ENCODE measurements around the gene ILF3. TPM values are rescaled to one million over a fixed set of nuclear protein-coding genes. Genes with fewer than 3 reads are reported as not detected.

ILF3 gene
- total RNA-seq, 1 donor from 2014 or later = 536 TPM

DNA sequence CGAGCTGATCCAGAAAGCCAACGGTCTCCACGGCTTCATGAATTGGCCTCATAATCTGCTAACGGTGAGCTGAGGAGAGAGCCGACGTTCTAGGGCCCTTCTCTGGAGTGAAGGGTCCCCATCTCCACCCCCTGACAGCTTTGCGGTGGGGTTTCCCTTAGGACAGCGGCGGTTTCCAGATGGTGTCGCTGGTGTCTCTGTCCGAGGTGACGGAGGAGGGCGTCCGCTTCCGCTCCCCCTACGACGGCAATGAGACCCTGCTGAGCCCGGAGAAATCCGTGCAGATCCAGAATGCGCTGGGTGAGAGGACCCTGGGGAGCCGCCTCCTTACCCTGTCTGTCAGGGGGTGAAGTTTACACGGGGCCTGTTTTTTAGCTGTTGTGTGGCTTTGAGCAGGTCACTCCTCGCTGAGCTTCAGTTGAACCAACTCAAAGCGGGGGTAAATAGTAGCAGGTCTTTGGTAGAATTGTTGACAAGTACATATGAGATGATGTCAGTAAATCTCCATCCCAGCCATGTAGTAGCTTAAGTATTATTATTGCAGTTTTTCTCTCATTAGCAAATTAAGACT lies 47.9 kb downstream of the ILF3 start:
- DNase-seq = peak; percentile 58
- Mint-ChIP-seq H3K4me1 (ENCODE audit: low read depth, unreplicated experiment) (no peaks in the 10 kb centered on the region), H3K27me3 (ENCODE audit: unreplicated experiment) (peaks cover 3% of the 10 kb centered on the region), H3K36me3 (ENCODE audit: unreplicated experiment) (no peaks in the 10 kb centered on the region), H3K27ac (ENCODE audit: unreplicated experiment) (peak overlapping the region; percentile 90), H3K9me3 (ENCODE audit: unreplicated experiment) (no peaks in the 10 kb centered on the region), H3K4me3 (ENCODE audit: unreplicated experiment) (peak overlapping the region; percentile 92)
- TF ChIP-seq, protein P1, sequence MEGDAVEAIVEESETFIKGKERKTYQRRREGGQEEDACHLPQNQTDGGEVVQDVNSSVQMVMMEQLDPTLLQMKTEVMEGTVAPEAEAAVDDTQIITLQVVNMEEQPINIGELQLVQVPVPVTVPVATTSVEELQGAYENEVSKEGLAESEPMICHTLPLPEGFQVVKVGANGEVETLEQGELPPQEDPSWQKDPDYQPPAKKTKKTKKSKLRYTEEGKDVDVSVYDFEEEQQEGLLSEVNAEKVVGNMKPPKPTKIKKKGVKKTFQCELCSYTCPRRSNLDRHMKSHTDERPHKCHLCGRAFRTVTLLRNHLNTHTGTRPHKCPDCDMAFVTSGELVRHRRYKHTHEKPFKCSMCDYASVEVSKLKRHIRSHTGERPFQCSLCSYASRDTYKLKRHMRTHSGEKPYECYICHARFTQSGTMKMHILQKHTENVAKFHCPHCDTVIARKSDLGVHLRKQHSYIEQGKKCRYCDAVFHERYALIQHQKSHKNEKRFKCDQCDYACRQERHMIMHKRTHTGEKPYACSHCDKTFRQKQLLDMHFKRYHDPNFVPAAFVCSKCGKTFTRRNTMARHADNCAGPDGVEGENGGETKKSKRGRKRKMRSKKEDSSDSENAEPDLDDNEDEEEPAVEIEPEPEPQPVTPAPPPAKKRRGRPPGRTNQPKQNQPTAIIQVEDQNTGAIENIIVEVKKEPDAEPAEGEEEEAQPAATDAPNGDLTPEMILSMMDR (IDR thresholded peaks at IDR 0.05; ENCODE audit: partially characterized antibody, unreplicated experiment) = no peak

DNA sequence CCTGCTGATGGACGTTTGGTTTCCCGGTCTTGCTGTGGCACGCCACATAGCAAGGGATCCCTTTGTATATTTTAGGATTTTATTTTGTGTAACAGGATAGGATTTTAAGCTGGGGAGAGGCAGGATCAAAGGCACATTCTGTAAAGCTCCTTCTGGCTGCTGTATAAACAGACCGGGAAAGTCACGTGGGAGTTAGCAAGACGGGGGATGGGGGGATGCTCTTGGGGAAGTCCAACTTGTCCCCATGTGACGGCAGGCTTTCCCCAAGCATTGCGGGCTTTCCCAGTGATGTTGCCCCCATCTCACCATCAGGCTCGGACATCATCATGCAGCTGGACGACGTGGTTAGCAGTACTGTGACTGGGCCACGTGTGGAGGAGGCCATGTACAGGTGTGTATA lies 52.8 kb downstream of the ILF3 start:
- Mint-ChIP-seq H3K4me1 (ENCODE audit: low read depth, unreplicated experiment) (peaks cover 2% of the 10 kb centered on the region), H3K9me3 (ENCODE audit: unreplicated experiment) (peaks cover 1% of the 10 kb centered on the region), H3K27me3 (ENCODE audit: unreplicated experiment) (no peaks in the 10 kb centered on the region), H3K4me3 (ENCODE audit: unreplicated experiment) (no peak overlapping the region), H3K27ac (ENCODE audit: unreplicated experiment) (no peak overlapping the region), H3K36me3 (ENCODE audit: unreplicated experiment) (no peaks in the 10 kb centered on the region)
- TF ChIP-seq, protein P1 (IDR thresholded peaks at IDR 0.05; ENCODE audit: partially characterized antibody, unreplicated experiment) = no peak
- DNase-seq = no peak

DNA sequence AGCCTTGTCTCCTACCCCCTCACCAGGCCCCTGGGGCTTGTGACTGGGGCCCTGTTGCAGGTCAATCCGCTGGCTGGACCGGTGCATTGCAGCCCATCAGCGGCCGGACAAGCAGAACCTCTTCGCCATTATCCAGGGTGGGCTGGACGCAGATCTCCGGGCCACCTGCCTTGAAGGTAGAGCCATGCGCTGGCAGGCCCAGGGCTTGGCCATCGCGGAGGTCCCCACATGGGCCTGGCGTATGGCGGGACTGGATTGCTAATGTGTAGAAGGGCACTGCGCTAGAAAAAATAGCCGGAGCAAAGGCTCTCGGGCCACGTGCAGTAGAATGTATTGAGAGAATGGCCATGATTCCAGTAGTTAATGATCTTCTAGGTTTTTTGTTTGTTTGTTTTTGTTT lies 53.3 kb downstream of the ILF3 start:
- H3K27ac Mint-ChIP-seq (ENCODE audit: unreplicated experiment) = no peak overlapping the region
- no peaks in the 10 kb centered on the region for H3K36me3 Mint-ChIP-seq (ENCODE audit: unreplicated experiment)
- peaks cover 4% of the 10 kb centered on the region for H3K4me1 Mint-ChIP-seq (ENCODE audit: low read depth, unreplicated experiment)
- no peak for DNase-seq
- TF ChIP-seq, protein P1 (IDR thresholded peaks at IDR 0.05; ENCODE audit: partially characterized antibody, unreplicated experiment) = no peak
- H3K9me3 Mint-ChIP-seq (ENCODE audit: unreplicated experiment) = peaks cover 1% of the 10 kb centered on the region
- no peak overlapping the region for H3K4me3 Mint-ChIP-seq (ENCODE audit: unreplicated experiment)
- H3K27me3 Mint-ChIP-seq (ENCODE audit: unreplicated experiment) = no peaks in the 10 kb centered on the region

DNA sequence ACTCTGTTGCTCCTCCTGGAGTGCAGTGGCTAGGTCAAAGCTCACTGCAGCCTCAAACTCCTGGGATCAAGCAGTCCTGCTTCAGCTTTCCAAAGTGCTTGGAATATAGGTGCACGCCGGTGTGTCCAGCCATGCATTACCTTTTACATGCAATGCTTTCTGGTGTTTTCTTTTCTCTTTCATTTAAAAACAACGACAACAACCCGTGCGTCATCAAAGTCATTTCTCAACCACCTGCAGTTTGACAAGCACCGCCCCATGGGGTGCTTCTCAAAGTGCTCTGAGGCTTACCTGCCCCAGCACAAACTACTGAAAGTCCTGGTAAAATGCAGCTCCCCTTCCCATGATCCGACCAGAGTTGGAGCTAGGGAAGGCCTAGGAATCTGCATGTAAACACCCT lies 54.1 kb downstream of the ILF3 start:
- no peak for DNase-seq
- H3K27ac Mint-ChIP-seq (ENCODE audit: unreplicated experiment) = no peak overlapping the region
- no peak overlapping the region for H3K4me3 Mint-ChIP-seq (ENCODE audit: unreplicated experiment)
- no peaks in the 10 kb centered on the region for H3K27me3 Mint-ChIP-seq (ENCODE audit: unreplicated experiment)
- peaks cover 1% of the 10 kb centered on the region for H3K9me3 Mint-ChIP-seq (ENCODE audit: unreplicated experiment)
- TF ChIP-seq, protein P1 (IDR thresholded peaks at IDR 0.05; ENCODE audit: partially characterized antibody, unreplicated experiment) = no peak
- no peaks in the 10 kb centered on the region for H3K36me3 Mint-ChIP-seq (ENCODE audit: unreplicated experiment)
- peaks cover 4% of the 10 kb centered on the region for H3K4me1 Mint-ChIP-seq (ENCODE audit: low read depth, unreplicated experiment)

DNA sequence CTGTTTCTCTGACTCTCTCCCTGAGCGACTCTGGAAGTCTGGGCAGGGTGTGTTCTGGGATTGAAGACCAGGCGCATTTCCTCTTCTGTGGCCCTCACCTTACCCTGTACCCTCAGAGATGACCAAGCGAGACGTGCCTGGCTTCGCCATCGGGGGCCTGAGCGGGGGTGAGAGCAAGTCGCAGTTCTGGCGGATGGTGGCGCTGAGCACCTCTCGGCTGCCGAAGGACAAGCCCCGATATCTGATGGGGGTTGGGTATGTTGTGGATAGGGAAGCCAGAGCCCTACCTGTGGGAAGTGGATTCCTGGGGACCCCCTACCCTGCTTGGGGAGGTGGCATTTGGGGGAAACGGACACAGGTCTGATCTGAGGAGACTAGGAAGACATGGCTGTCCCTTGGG lies 57.9 kb downstream of the ILF3 start:
- H3K27ac Mint-ChIP-seq (ENCODE audit: unreplicated experiment) = no peak overlapping the region
- TF ChIP-seq, protein P1 (IDR thresholded peaks at IDR 0.05; ENCODE audit: partially characterized antibody, unreplicated experiment) = no peak
- no peak for DNase-seq
- H3K27me3 Mint-ChIP-seq (ENCODE audit: unreplicated experiment) = no peaks in the 10 kb centered on the region
- H3K36me3 Mint-ChIP-seq (ENCODE audit: unreplicated experiment) = no peaks in the 10 kb centered on the region
- H3K4me3 Mint-ChIP-seq (ENCODE audit: unreplicated experiment) = no peak overlapping the region
- peaks cover 4% of the 10 kb centered on the region for H3K4me1 Mint-ChIP-seq (ENCODE audit: low read depth, unreplicated experiment)
- peaks cover 2% of the 10 kb centered on the region for H3K9me3 Mint-ChIP-seq (ENCODE audit: unreplicated experiment)
